Adrenal gland (tissue), 5 donors: ENCODE results near the gene HRH2.

ENCODE experiments used
- CTCF ChIP-seq, 6 experiments: fragments of 450-650 bp in 4 of 6; fragments of 200-600 bp in 2 of 6; sonication (generic) in 1 of 6; IDR thresholded peaks; 1 replicate in 5 of 6; 2 replicates in 1 of 6; pipeline versions ENCODE4 v1.5.1 to v1.8.0; 2016 to 2021; ENCODE audit warnings: antibody characterized with exemption in 6 of 6, mild to moderate bottlenecking in 2 of 6, moderate library complexity in 1 of 6
- POLR2A ChIP-seq, 2 donors: fragments of 450-650 bp; IDR thresholded peaks; one replicate each; pipeline ENCODE4 v1.6.1; 2017; ENCODE audit warnings: antibody characterized with exemption in 2 of 2, mild to moderate bottlenecking in 2 of 2, moderate library complexity in 1 of 2
- donor health status: DM: no; HTN: no; CAD: no.

DNA sequence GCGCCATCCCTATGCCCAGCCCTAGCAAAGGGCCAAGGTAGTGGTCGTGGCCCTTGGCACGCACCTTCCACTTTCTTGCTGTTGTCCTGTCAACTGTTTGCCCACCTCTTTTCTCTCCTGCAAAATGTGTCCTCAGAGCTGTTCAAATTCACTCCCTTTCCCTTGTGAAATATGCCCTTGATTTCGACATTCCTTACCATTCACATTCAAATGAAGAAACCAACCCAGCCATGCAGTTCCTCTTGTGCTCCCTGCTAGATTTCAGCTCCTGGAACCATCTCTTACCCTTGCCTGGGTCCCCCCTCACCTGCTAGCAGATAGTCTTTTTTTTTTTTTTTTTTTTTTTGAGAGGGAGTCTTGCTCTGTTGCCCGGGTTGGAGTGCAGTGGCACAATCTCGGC lies 19.6 kb upstream of the HRH2 start:
- TF ChIP-seq CTCF (IDR thresholded peaks at IDR 0.05) (no peak), POLR2A (IDR thresholded peaks at IDR 0.05) (no peak)
